Right lobe of liver (tissue), 4 donors: ENCODE data around the gene TTLL5.

ENCODE experiments used
- CTCF ChIP-seq, 4 donors: fragments of 200-600 bp in 3 of 4; fragments of 450-650 bp in 1 of 4; IDR thresholded peaks; one replicate each; pipeline versions ENCODE4 v1.5.1 to v1.8.0; 2016 to 2022; ENCODE audit warnings: antibody characterized with exemption in 4 of 4, mild to moderate bottlenecking in 2 of 4
- POLR2A ChIP-seq: fragments of 450-650 bp; IDR thresholded peaks from one replicate; pipeline ENCODE4 v1.6.1; 2017; ENCODE audit warnings: antibody characterized with exemption, mild to moderate bottlenecking
- donor health status: DM: no; HTN: no; CAD: no.
- donor health status: DM: no; HTN: no; CAD: no.
- donor health status: DM: no; HTN: yes; CAD: no.

GRCh38 chr14:75863221-75863620 is 202.2 kb downstream of the TTLL5 start:
- TF ChIP-seq CTCF (IDR thresholded peaks at IDR 0.05), result no peak
- no peak for TF ChIP-seq POLR2A
